Neural cell (in vitro differentiated cells): Measurements from ENCODE around the gene MAPK4.

ENCODE experiments used
- CTCF ChIP-seq: fragments of 450-650 bp; IDR thresholded peaks from 2 replicates; pipeline ENCODE4 v1.5.1; 2014; ENCODE audit warnings: antibody characterized with exemption, mild to moderate bottlenecking, moderate library complexity; ENCODE audit not compliant: poor library complexity, severe bottlenecking
- EP300 ChIP-seq: fragments of 450-650 bp; conservative IDR thresholded peaks from 2 replicates; pipeline ENCODE4 v1.6.1; 2014; ENCODE audit warnings: antibody characterized with exemption, mild to moderate bottlenecking, moderate library complexity; ENCODE audit not compliant: poor library complexity, severe bottlenecking
- EZH2 ChIP-seq: fragments of 200-600, 300-800 bp; shearing (Covaris generic), sonication (generic); IDR thresholded peaks from 2 replicates; pipeline ENCODE4 v1.6.1; 2014; ENCODE audit warnings: antibody characterized with exemption, low read length, borderline replicate concordance, mild to moderate bottlenecking; ENCODE audit not compliant: insufficient read depth, poor library complexity, severe bottlenecking
- MXI1 ChIP-seq: fragments of 450-650 bp; conservative IDR thresholded peaks from 2 replicates; pipeline ENCODE4 v1.6.1; 2014; ENCODE audit warnings: antibody characterized with exemption, mild to moderate bottlenecking; ENCODE audit not compliant: poor library complexity, severe bottlenecking
- RAD21 ChIP-seq: fragments of 450-650 bp; conservative IDR thresholded peaks from 2 replicates; pipeline ENCODE4 v1.6.1; 2014; ENCODE audit warnings: antibody characterized with exemption, mild to moderate bottlenecking, moderate library complexity
- TAF1 ChIP-seq: IDR thresholded peaks from 2 replicates; pipeline ENCODE4 v1.6.1; 2012; ENCODE audit warnings: low read depth

- TF ChIP-seq RAD21 (no peak), CTCF (no peak), EZH2 (no peak), EP300 (no peak), TAF1 (no peak), MXI1 (no peak)
These were observed 121.1 kb downstream of the MAPK4 start for GRCh38 chr18:50680966-50681365.
